ENCODE measurements around the gene KLF16. TPM values are rescaled to one million over a fixed set of nuclear protein-coding genes. Genes with fewer than 3 reads are reported as not detected.
A peak's percentile ranks its signal among the peaks of the same experiment; 100 is the strongest.

Gene KLF16
- polyA plus RNA-seq, 3 donors: 0.51 to 23.3 (median 0.67) TPM

GRCh38 chr19:1906985-1907562 is 43.7 kb upstream of the KLF16 start:
- no peaks in the 10 kb centered on the region for H3K9me3 ChIP-seq (replicated peaks in 1 of 2; ENCODE audit: control insufficient read depth in 1 of 2, insufficient read depth in 1 of 2, low read length in 2 of 2)
- no peaks in the 10 kb centered on the region for H3K27me3 ChIP-seq (ENCODE audit: control insufficient read depth in 2 of 2, insufficient read depth in 2 of 2, low read length in 2 of 2)
- H3K4me2 ChIP-seq (replicated peaks; ENCODE audit: extremely low read depth, low read length, poor library complexity, severe bottlenecking): no peak overlapping the region
- no peak overlapping the region for H3K9ac ChIP-seq (ENCODE audit: insufficient read depth, low read length, poor library complexity, severe bottlenecking)
- Mint-ChIP-seq H3K36me3 (peaks cover 2 to 15% of the 10 kb centered on the region in 2 donors), H3K4me3 (no peak overlapping the region), H3K27ac (peak overlapping the region in 1 of 7 donors; percentile 57), H3K27me3 (ENCODE audit: low read depth in 3 of 3) (no peaks in the 10 kb centered on the region), H3K9me3 (no peaks in the 10 kb centered on the region), H3K4me1 (peaks cover 48% of the 10 kb centered on the region)
- intact Hi-C loops (cut with micrococcal nuclease): no loop called here
- peaks cover 59% of the 10 kb centered on the region for H3K79me2 ChIP-seq (ENCODE audit: insufficient read depth, low read length)
- no peak overlapping the region for H2AFZ ChIP-seq (ENCODE audit: insufficient read depth, low read depth, low read length, poor library complexity, severe bottlenecking)
- H3K4me3 ChIP-seq (replicated peaks in 1 of 3; ENCODE audit: low read depth in 2 of 3, low read length in 3 of 3): no peak overlapping the region
- TF ChIP-seq CTCF (IDR thresholded peaks at IDR 0.05): no peak
- peaks cover 36 to 54% of the 10 kb centered on the region in 2 donors for H3K4me1 ChIP-seq (ENCODE audit: control insufficient read depth in 1 of 2, insufficient read depth in 2 of 2, low read length in 2 of 2)
- H3K27ac ChIP-seq (ENCODE audit: low read depth in 1 of 2, low read length in 2 of 2): no peak overlapping the region
- peaks cover 48% of the 10 kb centered on the region for H4K20me1 ChIP-seq (ENCODE audit: insufficient read depth, low read length)
- WGBS (ENCODE audit: insufficient coverage): 96% methylated on average over 5 of the region's 10 CpGs
- H3K36me3 ChIP-seq (replicated peaks in 1 of 2; ENCODE audit: control insufficient read depth in 1 of 2, insufficient read depth in 2 of 2, low read length in 2 of 2): peaks cover 2 to 3% of the 10 kb centered on the region in 2 donors
- no peak for DNase-seq

GRCh38 chr19:1905863-1906375 is 42.5 kb upstream of the KLF16 start:
- Mint-ChIP-seq H3K4me1 (peaks cover 56% of the 10 kb centered on the region), H3K4me3 (peak overlapping the region; percentile 87 to 94), H3K9me3 (no peaks in the 10 kb centered on the region), H3K27me3 (ENCODE audit: low read depth in 3 of 3) (peaks cover 0 to 2% (median 0%) of the 10 kb centered on the region in 3 donors), H3K27ac (peak overlapping the region; percentile 76 to 99 (median 94)), H3K36me3 (peaks cover 2 to 12% of the 10 kb centered on the region in 2 donors)
- H3K27ac ChIP-seq (ENCODE audit: low read depth in 1 of 2, low read length in 2 of 2): peak overlapping the region in 1 of 2 donors; percentile 99
- H3K9ac ChIP-seq (ENCODE audit: insufficient read depth, low read length, poor library complexity, severe bottlenecking): peak overlapping the region; percentile 77
- H3K4me1 ChIP-seq (ENCODE audit: control insufficient read depth in 1 of 2, insufficient read depth in 2 of 2, low read length in 2 of 2): peaks cover 48 to 65% of the 10 kb centered on the region in 2 donors
- no peak for TF ChIP-seq CTCF (IDR thresholded peaks at IDR 0.05)
- no peak for DNase-seq
- H3K27me3 ChIP-seq (ENCODE audit: control insufficient read depth in 2 of 2, insufficient read depth in 2 of 2, low read length in 2 of 2): no peaks in the 10 kb centered on the region
- intact Hi-C loops (cut with micrococcal nuclease): loop anchor here in 1 of 2 donors (1.0 kb wide), 1 partner anchor 11 kb away; no protein-coding TSS in a partner anchor
- H3K36me3 ChIP-seq (replicated peaks in 1 of 2; ENCODE audit: control insufficient read depth in 1 of 2, insufficient read depth in 2 of 2, low read length in 2 of 2): no peaks in the 10 kb centered on the region
- peaks cover 47% of the 10 kb centered on the region for H3K79me2 ChIP-seq (ENCODE audit: insufficient read depth, low read length)
- peaks cover 36% of the 10 kb centered on the region for H4K20me1 ChIP-seq (ENCODE audit: insufficient read depth, low read length)
- peak overlapping the region; percentile 77 for H3K4me2 ChIP-seq (replicated peaks; ENCODE audit: extremely low read depth, low read length, poor library complexity, severe bottlenecking)
- WGBS (ENCODE audit: insufficient coverage): 67% methylated on average over 6 of the region's 15 CpGs
- H3K9me3 ChIP-seq (replicated peaks in 1 of 2; ENCODE audit: control insufficient read depth in 1 of 2, insufficient read depth in 1 of 2, low read length in 2 of 2): no peaks in the 10 kb centered on the region
- H2AFZ ChIP-seq (ENCODE audit: insufficient read depth, low read depth, low read length, poor library complexity, severe bottlenecking): no peak overlapping the region
- peak overlapping the region; percentile 45 to 76 (median 73) for H3K4me3 ChIP-seq (replicated peaks in 1 of 3; ENCODE audit: low read depth in 2 of 3, low read length in 3 of 3)
